Neural cell (in vitro differentiated cells): ENCODE results near the gene SGIP1. TPM values are rescaled to one million over a fixed set of nuclear protein-coding genes. Genes with fewer than 3 reads are reported as not detected.

Experiments used
- H2AFZ ChIP-seq: fragments of 200-600, 300-800 bp; sonication (generic), shearing (Covaris generic); 2 replicates; pipeline ENCODE4 v1.6.0; 2014; ENCODE audit warnings: low read depth, mild to moderate bottlenecking, antibody characterized with exemption, low read length, moderate library complexity
- H3F3A ChIP-seq: fragments of 200-600 bp; shearing (Covaris generic); 2 replicates; pipeline ENCODE4 v1.6.1; 2016; ENCODE audit warnings: mild to moderate bottlenecking, moderate library complexity, mixed read lengths, antibody characterized with exemption, low read length; ENCODE audit not compliant: insufficient read depth, poor library complexity, severe bottlenecking
- H3K27ac ChIP-seq: fragments of 200-600, 300-800 bp; sonication (generic), shearing (Covaris generic); 2 replicates; pipeline ENCODE4 v1.5.1; 2014; ENCODE audit warnings: mild to moderate bottlenecking, low read length, moderate library complexity
- H3K27me3 ChIP-seq: fragments of 300-800, 200-600 bp; sonication (generic), shearing (Covaris generic); 2 replicates; pipeline ENCODE4 v1.6.0; 2014; ENCODE audit warnings: mild to moderate bottlenecking, low read depth, low read length, moderate library complexity; ENCODE audit not compliant: insufficient read depth
- H3K36me3 ChIP-seq: fragments of 300-800, 200-600 bp; sonication (generic), shearing (Covaris generic); 2 replicates; pipeline ENCODE4 v1.5.1; 2014; ENCODE audit warnings: mild to moderate bottlenecking, antibody characterized with exemption, low read length, moderate library complexity; ENCODE audit not compliant: insufficient read depth
- H3K4me2 ChIP-seq: fragments of 300-800, 200-600 bp; sonication (generic), shearing (Covaris generic); 2 replicates; pipeline ENCODE4 v1.6.0; 2014; ENCODE audit warnings: mild to moderate bottlenecking, low read length
- H3K4me3 ChIP-seq: fragments of 300-800, 200-600 bp; sonication (generic), shearing (Covaris generic); 2 replicates; pipeline ENCODE4 v1.5.1; 2014; ENCODE audit warnings: mild to moderate bottlenecking, low read length, moderate library complexity
- H3K79me2 ChIP-seq: fragments of 200-600 bp; shearing (Covaris generic); replicated peaks from 2 replicates; pipeline ENCODE4 v1.6.0; 2014; ENCODE audit warnings: mild to moderate bottlenecking, low read length, moderate library complexity; ENCODE audit not compliant: insufficient read depth
- H3K9ac ChIP-seq: fragments of 300-800, 200-600 bp; sonication (generic), shearing (Covaris generic); 2 replicates; pipeline ENCODE4 v1.6.1; 2016; ENCODE audit warnings: mild to moderate bottlenecking, low read length, mixed read lengths
- H3K9me2 ChIP-seq: fragments of 200-600 bp; shearing (Covaris generic); 2 replicates; pipeline ENCODE4 v1.6.1; 2016; ENCODE audit warnings: mild to moderate bottlenecking, low read length, mixed read lengths; ENCODE audit not compliant: insufficient read depth
- H3K9me3 ChIP-seq: fragments of 200-600, 300-800 bp; sonication (generic), shearing (Covaris generic); 2 replicates; pipeline ENCODE4 v1.6.1; 2016; ENCODE audit warnings: mild to moderate bottlenecking, mixed run types, low read length, moderate library complexity, mixed read lengths
- H4K20me1 ChIP-seq: fragments of 200-600 bp; shearing (Covaris generic); 2 replicates; pipeline ENCODE4 v1.6.1; 2016; ENCODE audit warnings: mild to moderate bottlenecking, mixed run types; ENCODE audit not compliant: insufficient read depth
- CTCF ChIP-seq: fragments of 450-650 bp; IDR thresholded peaks from 2 replicates; pipeline ENCODE4 v1.5.1; 2014; ENCODE audit warnings: antibody characterized with exemption, mild to moderate bottlenecking, moderate library complexity; ENCODE audit not compliant: poor library complexity, severe bottlenecking
- EP300 ChIP-seq: fragments of 450-650 bp; conservative IDR thresholded peaks from 2 replicates; pipeline ENCODE4 v1.6.1; 2014; ENCODE audit warnings: antibody characterized with exemption, mild to moderate bottlenecking, moderate library complexity; ENCODE audit not compliant: poor library complexity, severe bottlenecking
- EZH2 ChIP-seq: fragments of 200-600, 300-800 bp; shearing (Covaris generic), sonication (generic); IDR thresholded peaks from 2 replicates; pipeline ENCODE4 v1.6.1; 2014; ENCODE audit warnings: antibody characterized with exemption, low read length, borderline replicate concordance, mild to moderate bottlenecking; ENCODE audit not compliant: insufficient read depth, poor library complexity, severe bottlenecking
- MXI1 ChIP-seq: fragments of 450-650 bp; conservative IDR thresholded peaks from 2 replicates; pipeline ENCODE4 v1.6.1; 2014; ENCODE audit warnings: antibody characterized with exemption, mild to moderate bottlenecking; ENCODE audit not compliant: poor library complexity, severe bottlenecking
- POLR2AphosphoS5 ChIP-seq: IDR thresholded peaks from 2 replicates; pipeline ENCODE4 v1.6.1; 2012
- RAD21 ChIP-seq: fragments of 450-650 bp; conservative IDR thresholded peaks from 2 replicates; pipeline ENCODE4 v1.6.1; 2014; ENCODE audit warnings: antibody characterized with exemption, mild to moderate bottlenecking, moderate library complexity
- REST ChIP-seq: IDR thresholded peaks from 2 replicates; pipeline ENCODE4 v1.6.1; 2012; ENCODE audit warnings: borderline replicate concordance
- SMC3 ChIP-seq: fragments of 450-650 bp; conservative IDR thresholded peaks from 2 replicates; pipeline ENCODE4 v1.6.1; 2014; ENCODE audit warnings: antibody characterized with exemption, mild to moderate bottlenecking, moderate library complexity; ENCODE audit not compliant: poor library complexity
- TAF1 ChIP-seq: IDR thresholded peaks from 2 replicates; pipeline ENCODE4 v1.6.1; 2012; ENCODE audit warnings: low read depth
- polyA plus RNA-seq: library from polyadenylated mRNA; depleted of rRNA; stranded (reverse); fragments of >200 nt; gene quantifications from 2 replicates; pipeline ENCODE4 v1.2.3, GENCODE V29; 2014

The SGIP1 gene
- polyA plus RNA-seq, 1 donor from 2014 or later: 50.5 TPM

GRCh38 chr1:66770240-66770639 lies 236.3 kb downstream of the SGIP1 start:
- Histone ChIP-seq H3K9me3 (no peaks in the 10 kb centered on the region), H3K9me2 (no peaks in the 10 kb centered on the region), H4K20me1 (no peaks in the 10 kb centered on the region), H3K27me3 (no peaks in the 10 kb centered on the region), H3K4me3 (no peak overlapping the region), H3K27ac (no peak overlapping the region), H3K36me3 (no peaks in the 10 kb centered on the region), H2AFZ (no peak overlapping the region), H3F3A (no peaks in the 10 kb centered on the region), H3K9ac (no peak overlapping the region), H3K79me2 (no peaks in the 10 kb centered on the region), H3K4me2 (no peak overlapping the region)
- TF ChIP-seq EP300 (no peak), SMC3 (no peak), CTCF (no peak), RAD21 (no peak)

- H3K27me3 ChIP-seq: no peaks in the 10 kb centered on the region
- no peak overlapping the region for H2AFZ ChIP-seq
- H3F3A ChIP-seq: no peaks in the 10 kb centered on the region
- H3K36me3 ChIP-seq: no peaks in the 10 kb centered on the region
- TF ChIP-seq POLR2AphosphoS5 (no peak), RAD21 (no peak), TAF1 (no peak), EP300 (no peak), REST (no peak), MXI1 (no peak), EZH2 (no peak)
- no peak overlapping the region for H3K4me3 ChIP-seq
- H3K4me2 ChIP-seq: no peak overlapping the region
- H3K9ac ChIP-seq: no peak overlapping the region
- no peaks in the 10 kb centered on the region for H3K9me3 ChIP-seq
- H3K27ac ChIP-seq: no peak overlapping the region
- no peaks in the 10 kb centered on the region for H4K20me1 ChIP-seq
- H3K79me2 ChIP-seq: no peaks in the 10 kb centered on the region
- no peaks in the 10 kb centered on the region for H3K9me2 ChIP-seq
Observed at GRCh38 chr1:66770694-66771093, 236.7 kb downstream of the SGIP1 start.

- H3K36me3 ChIP-seq: no peaks in the 10 kb centered on the region
- H3K9me2 ChIP-seq: no peaks in the 10 kb centered on the region
- H3K79me2 ChIP-seq: no peaks in the 10 kb centered on the region
- H2AFZ ChIP-seq: no peak overlapping the region
- no peaks in the 10 kb centered on the region for H3F3A ChIP-seq
- no peak overlapping the region for H3K9ac ChIP-seq
- H3K9me3 ChIP-seq: no peaks in the 10 kb centered on the region
- H4K20me1 ChIP-seq: no peaks in the 10 kb centered on the region
- no peak overlapping the region for H3K27ac ChIP-seq
- H3K4me2 ChIP-seq: no peak overlapping the region
- TF ChIP-seq EP300 (no peak), EZH2 (no peak), TAF1 (no peak), POLR2AphosphoS5 (no peak), REST (no peak), SMC3 (no peak), MXI1 (no peak), CTCF (no peak), RAD21 (no peak)
- no peak overlapping the region for H3K4me3 ChIP-seq
- H3K27me3 ChIP-seq: no peaks in the 10 kb centered on the region
Observed at GRCh38 chr1:66773227-66773626, 239.3 kb downstream of the SGIP1 start.
